Measurements from ENCODE around the gene WNT3A. TPM values are rescaled to one million over a fixed set of nuclear protein-coding genes. Genes with fewer than 3 reads are reported as not detected.
A peak's percentile ranks its signal among the peaks of the same experiment; 100 is the strongest.

Gene WNT3A
- total and polyA plus RNA-seq, 9 of the 15 experiments (the other 6 are each of a cell fraction or from before 2014, with no cell fraction given), result not detected

DNA sequence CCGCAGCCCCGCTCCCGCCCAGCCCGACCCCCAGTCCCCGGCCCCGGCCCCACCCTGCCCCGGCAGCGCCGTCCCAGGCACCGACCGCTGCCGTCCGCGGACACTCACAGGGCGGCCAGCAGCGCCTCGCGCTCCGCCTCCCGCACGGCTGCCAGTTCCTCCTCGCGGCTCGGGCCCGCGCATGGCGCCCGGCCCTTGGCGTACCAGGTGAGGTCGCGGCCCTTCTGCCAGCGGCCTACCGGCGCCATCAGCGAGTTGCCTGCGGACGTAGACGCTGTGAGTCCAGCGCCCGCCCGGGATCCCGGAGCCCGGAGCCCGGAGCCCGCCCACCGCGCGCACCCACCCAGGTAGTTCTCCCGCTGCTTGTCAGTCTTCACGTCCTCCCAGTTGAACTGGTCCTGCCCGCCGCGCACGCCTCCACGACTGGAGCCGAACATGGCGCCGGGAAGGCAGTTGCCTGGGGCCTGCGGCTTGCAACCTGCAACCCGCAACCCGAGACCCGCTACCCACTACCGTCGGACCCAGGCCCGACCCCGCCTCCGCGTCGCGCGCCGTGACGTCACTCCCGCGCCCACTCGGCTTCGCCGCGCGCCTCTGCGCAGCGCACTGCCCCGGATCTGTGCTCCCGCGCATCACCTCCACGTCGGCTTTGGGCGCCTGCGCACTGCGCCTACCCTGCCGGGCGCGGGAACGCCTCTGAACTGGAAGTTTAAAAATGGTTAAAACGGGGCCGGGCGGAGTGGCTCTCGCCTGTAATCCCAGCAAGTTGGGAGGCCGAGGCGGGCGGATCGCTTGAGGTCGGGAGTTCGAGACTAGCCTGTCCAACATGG, 96.2 kb downstream of the WNT3A start, which contains the start of gene C1orf35 (continued):
- TF ChIP-seq MYNN (IDR thresholded peaks at IDR 0.05) (no peak), MYNN (CRISPR knock-in tag; IDR thresholded peaks at IDR 0.05) (no peak), U2AF2 (optimal IDR thresholded peaks at IDR 0.05; ENCODE audit: low read depth, low read length) (no peak), CSDE1 (IDR thresholded peaks at IDR 0.05) (peak in 1 of 2 experiments; percentile 80; a peak in 1 of 4 replicates), RBM17 (IDR thresholded peaks at IDR 0.05; ENCODE audit: borderline replicate concordance, low read depth, low read length) (no peak), COPS2 (conservative IDR thresholded peaks at IDR 0.05) (no peak), WHSC1 (IDR thresholded peaks at IDR 0.05; ENCODE audit: low read length) (no peak), ZNF12 (CRISPR knock-in tag; IDR thresholded peaks at IDR 0.05) (no peak), MCM2 (IDR thresholded peaks at IDR 0.05; ENCODE audit: low read depth) (no peak)
- TF ChIP-seq, protein P1, sequence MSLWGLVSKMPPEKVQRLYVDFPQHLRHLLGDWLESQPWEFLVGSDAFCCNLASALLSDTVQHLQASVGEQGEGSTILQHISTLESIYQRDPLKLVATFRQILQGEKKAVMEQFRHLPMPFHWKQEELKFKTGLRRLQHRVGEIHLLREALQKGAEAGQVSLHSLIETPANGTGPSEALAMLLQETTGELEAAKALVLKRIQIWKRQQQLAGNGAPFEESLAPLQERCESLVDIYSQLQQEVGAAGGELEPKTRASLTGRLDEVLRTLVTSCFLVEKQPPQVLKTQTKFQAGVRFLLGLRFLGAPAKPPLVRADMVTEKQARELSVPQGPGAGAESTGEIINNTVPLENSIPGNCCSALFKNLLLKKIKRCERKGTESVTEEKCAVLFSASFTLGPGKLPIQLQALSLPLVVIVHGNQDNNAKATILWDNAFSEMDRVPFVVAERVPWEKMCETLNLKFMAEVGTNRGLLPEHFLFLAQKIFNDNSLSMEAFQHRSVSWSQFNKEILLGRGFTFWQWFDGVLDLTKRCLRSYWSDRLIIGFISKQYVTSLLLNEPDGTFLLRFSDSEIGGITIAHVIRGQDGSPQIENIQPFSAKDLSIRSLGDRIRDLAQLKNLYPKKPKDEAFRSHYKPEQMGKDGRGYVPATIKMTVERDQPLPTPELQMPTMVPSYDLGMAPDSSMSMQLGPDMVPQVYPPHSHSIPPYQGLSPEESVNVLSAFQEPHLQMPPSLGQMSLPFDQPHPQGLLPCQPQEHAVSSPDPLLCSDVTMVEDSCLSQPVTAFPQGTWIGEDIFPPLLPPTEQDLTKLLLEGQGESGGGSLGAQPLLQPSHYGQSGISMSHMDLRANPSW (CRISPR knock-in tag; IDR thresholded peaks at IDR 0.05), result peak; percentile 97
- TF ChIP-seq, protein P2, sequence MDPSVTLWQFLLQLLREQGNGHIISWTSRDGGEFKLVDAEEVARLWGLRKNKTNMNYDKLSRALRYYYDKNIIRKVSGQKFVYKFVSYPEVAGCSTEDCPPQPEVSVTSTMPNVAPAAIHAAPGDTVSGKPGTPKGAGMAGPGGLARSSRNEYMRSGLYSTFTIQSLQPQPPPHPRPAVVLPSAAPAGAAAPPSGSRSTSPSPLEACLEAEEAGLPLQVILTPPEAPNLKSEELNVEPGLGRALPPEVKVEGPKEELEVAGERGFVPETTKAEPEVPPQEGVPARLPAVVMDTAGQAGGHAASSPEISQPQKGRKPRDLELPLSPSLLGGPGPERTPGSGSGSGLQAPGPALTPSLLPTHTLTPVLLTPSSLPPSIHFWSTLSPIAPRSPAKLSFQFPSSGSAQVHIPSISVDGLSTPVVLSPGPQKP (CRISPR knock-in tag; IDR thresholded peaks at IDR 0.05), result no peak
- TF ChIP-seq, protein P3, sequence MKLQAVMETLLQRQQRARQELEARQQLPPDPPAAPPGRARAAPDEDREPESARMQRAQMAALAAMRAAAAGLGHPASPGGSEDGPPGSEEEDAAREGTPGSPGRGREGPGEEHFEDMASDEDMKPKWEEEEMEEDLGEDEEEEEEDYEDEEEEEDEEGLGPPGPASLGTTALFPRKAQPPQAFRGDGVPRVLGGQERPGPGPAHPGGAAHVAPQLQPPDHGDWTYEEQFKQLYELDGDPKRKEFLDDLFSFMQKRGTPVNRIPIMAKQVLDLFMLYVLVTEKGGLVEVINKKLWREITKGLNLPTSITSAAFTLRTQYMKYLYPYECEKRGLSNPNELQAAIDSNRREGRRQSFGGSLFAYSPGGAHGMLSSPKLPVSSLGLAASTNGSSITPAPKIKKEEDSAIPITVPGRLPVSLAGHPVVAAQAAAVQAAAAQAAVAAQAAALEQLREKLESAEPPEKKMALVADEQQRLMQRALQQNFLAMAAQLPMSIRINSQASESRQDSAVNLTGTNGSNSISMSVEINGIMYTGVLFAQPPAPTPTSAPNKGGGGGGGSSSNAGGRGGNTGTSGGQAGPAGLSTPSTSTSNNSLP (IDR thresholded peaks at IDR 0.05; ENCODE audit: borderline replicate concordance, low read depth, low read length), result no peak
- TF ChIP-seq, protein P4, sequence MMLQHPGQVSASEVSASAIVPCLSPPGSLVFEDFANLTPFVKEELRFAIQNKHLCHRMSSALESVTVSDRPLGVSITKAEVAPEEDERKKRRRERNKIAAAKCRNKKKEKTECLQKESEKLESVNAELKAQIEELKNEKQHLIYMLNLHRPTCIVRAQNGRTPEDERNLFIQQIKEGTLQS (IDR thresholded peaks at IDR 0.05), result peak; percentile 92
- TF ChIP-seq, protein P4 (CRISPR knock-in tag; conservative IDR thresholded peaks at IDR 0.05), result peak; percentile 61; the same call in 1 of the 2 replicates
